Ishikawa (cell line): ENCODE results near the gene VTI1A.

ENCODE experiments used
- CEBPB ChIP-seq: IDR thresholded peaks from 2 replicates; pipeline ENCODE4 v1.6.1; 2012
- CREB1 ChIP-seq: IDR thresholded peaks from 2 replicates; pipeline ENCODE4 v1.6.1; 2012; ENCODE audit warnings: low read depth
- EGR1 ChIP-seq: IDR thresholded peaks from 2 replicates; pipeline ENCODE4 v1.6.1; 2012
- EP300 ChIP-seq: IDR thresholded peaks from 2 replicates; pipeline ENCODE4 v1.6.1; 2012; ENCODE audit warnings: borderline replicate concordance
- FOXM1 ChIP-seq: IDR thresholded peaks from 2 replicates; pipeline ENCODE4 v1.6.1; 2012; ENCODE audit warnings: low read depth, borderline replicate concordance
- NFIC ChIP-seq: IDR thresholded peaks from 2 replicates; pipeline ENCODE4 v1.6.1; 2012
- RAD21 ChIP-seq: IDR thresholded peaks from 2 replicates; pipeline ENCODE4 v1.6.1; 2012; ENCODE audit warnings: low read depth
- TAF1 ChIP-seq: IDR thresholded peaks from 2 replicates; pipeline ENCODE4 v1.6.1; 2012; ENCODE audit warnings: low read depth, mild to moderate bottlenecking
- TCF12 ChIP-seq: IDR thresholded peaks from 2 replicates; pipeline ENCODE4 v1.6.1; 2012; ENCODE audit warnings: low read depth
- TEAD4 ChIP-seq: IDR thresholded peaks from 2 replicates; pipeline ENCODE4 v1.6.1; 2012
- YY1 ChIP-seq: IDR thresholded peaks from 2 replicates; pipeline ENCODE4 v1.6.1; 2012; ENCODE audit warnings: low read depth
- ZBTB7A ChIP-seq: IDR thresholded peaks from 2 replicates; pipeline ENCODE4 v1.6.1; 2012; ENCODE audit warnings: low read depth
- TF ChIP-seq, protein P1 (sequence below): IDR thresholded peaks from 2 replicates; pipeline ENCODE4 v1.6.1; 2012
- TF ChIP-seq, protein P2 (sequence below): IDR thresholded peaks from 2 replicates; pipeline ENCODE4 v1.6.1; 2012
- TF ChIP-seq, protein P3 (sequence below): IDR thresholded peaks from 2 replicates; pipeline ENCODE4 v1.6.1; 2012; ENCODE audit warnings: low read depth, mild to moderate bottlenecking

VTI1A gene

GRCh38 chr10:112649822-112650152 lies 202.8 kb downstream of the VTI1A start:
- TF ChIP-seq, protein P1, sequence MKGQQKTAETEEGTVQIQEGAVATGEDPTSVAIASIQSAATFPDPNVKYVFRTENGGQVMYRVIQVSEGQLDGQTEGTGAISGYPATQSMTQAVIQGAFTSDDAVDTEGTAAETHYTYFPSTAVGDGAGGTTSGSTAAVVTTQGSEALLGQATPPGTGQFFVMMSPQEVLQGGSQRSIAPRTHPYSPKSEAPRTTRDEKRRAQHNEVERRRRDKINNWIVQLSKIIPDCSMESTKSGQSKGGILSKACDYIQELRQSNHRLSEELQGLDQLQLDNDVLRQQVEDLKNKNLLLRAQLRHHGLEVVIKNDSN = no peak
- TF ChIP-seq TEAD4 = no peak

DNA sequence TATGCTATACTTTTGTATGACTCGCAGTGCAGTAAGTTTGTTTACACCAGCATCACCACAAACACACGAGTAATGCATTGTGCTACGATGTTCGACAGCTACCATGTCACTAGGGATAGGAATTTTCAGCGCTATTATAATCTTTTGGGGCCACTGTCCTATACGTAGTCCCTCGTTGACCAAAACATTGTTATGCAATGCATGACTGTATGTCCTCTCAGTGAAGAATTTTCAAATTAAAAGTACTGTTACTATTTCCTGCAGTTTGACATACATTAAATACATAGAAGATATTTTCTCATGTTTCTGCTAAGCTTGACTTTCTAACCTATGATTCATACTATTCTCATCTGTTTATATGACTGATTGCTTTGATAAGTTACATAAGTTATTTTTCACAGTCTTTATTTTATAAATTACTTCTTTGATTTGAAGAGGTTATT lies 203.6 kb downstream of the VTI1A start:
- TF ChIP-seq TAF1 (no peak), CEBPB (no peak), FOXM1 (no peak), CREB1 (no peak), EP300 (no peak), EGR1 (no peak), RAD21 (no peak)
- TF ChIP-seq, protein P1 = no peak
- TF ChIP-seq, protein P2, sequence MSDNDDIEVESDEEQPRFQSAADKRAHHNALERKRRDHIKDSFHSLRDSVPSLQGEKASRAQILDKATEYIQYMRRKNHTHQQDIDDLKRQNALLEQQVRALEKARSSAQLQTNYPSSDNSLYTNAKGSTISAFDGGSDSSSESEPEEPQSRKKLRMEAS = no peak
- TF ChIP-seq, protein P3, sequence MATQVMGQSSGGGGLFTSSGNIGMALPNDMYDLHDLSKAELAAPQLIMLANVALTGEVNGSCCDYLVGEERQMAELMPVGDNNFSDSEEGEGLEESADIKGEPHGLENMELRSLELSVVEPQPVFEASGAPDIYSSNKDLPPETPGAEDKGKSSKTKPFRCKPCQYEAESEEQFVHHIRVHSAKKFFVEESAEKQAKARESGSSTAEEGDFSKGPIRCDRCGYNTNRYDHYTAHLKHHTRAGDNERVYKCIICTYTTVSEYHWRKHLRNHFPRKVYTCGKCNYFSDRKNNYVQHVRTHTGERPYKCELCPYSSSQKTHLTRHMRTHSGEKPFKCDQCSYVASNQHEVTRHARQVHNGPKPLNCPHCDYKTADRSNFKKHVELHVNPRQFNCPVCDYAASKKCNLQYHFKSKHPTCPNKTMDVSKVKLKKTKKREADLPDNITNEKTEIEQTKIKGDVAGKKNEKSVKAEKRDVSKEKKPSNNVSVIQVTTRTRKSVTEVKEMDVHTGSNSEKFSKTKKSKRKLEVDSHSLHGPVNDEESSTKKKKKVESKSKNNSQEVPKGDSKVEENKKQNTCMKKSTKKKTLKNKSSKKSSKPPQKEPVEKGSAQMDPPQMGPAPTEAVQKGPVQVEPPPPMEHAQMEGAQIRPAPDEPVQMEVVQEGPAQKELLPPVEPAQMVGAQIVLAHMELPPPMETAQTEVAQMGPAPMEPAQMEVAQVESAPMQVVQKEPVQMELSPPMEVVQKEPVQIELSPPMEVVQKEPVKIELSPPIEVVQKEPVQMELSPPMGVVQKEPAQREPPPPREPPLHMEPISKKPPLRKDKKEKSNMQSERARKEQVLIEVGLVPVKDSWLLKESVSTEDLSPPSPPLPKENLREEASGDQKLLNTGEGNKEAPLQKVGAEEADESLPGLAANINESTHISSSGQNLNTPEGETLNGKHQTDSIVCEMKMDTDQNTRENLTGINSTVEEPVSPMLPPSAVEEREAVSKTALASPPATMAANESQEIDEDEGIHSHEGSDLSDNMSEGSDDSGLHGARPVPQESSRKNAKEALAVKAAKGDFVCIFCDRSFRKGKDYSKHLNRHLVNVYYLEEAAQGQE = no peak

GRCh38 chr10:112653215-112653614 lies 206.2 kb downstream of the VTI1A start:
- TF ChIP-seq TAF1 = no peak
- peak; percentile 93 for TF ChIP-seq CEBPB

DNA sequence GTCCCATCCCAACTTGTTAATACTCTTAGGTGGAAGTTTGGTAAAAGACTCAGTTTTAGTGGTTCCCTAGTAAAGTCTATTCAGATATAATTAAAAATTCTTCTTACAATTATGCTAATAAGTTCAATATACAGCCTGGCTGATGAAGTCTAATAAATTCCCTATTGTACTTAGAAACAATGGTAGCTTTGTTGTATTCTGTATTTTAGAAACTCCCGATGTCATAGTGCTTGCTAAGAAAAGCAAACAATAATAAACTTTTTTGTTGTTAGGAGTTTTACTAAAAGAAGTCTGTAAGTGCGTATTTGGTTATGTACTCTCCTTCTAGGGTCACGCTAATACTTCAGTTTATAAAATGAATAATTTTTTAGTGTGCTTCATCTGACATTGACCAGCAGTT lies 206.8 kb downstream of the VTI1A start:
- TF ChIP-seq, protein P1 = no peak
- TF ChIP-seq ZBTB7A = no peak
- no peak for TF ChIP-seq TCF12
- no peak for TF ChIP-seq YY1
- no peak for TF ChIP-seq CREB1
- TF ChIP-seq, protein P2 = no peak
- no peak for TF ChIP-seq EP300
- no peak for TF ChIP-seq NFIC
- TF ChIP-seq TEAD4 = no peak
- no peak for TF ChIP-seq CEBPB
- no peak for TF ChIP-seq FOXM1
- TF ChIP-seq EGR1 = no peak
- TF ChIP-seq TAF1 = no peak
- no peak for TF ChIP-seq RAD21
- TF ChIP-seq, protein P3 = no peak

DNA sequence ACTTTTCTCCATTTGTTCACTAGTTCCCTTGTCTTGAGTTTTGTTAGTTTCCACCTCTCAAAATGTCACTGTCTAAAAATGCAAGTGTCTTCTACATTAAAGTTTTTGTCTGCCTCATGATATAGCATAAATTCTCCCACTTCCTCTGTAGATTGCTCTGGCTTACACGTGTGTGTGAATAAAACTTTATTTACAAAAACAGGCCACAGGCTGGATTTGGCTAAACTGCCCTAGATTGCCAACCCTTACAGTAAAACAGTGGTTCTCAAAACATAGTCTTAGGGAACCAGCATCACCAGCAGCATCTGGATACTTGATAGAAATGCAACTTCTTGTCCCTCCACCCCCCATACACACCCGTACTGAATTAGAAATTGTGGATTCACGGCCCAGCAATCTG lies 207.8 kb downstream of the VTI1A start:
- TF ChIP-seq FOXM1 = no peak
- no peak for TF ChIP-seq CEBPB
- TF ChIP-seq EP300 = no peak
- no peak for TF ChIP-seq RAD21
- TF ChIP-seq CREB1 = no peak
- TF ChIP-seq TAF1 = no peak
- no peak for TF ChIP-seq TCF12
- TF ChIP-seq, protein P1 = no peak
- TF ChIP-seq, protein P2 = no peak
- no peak for TF ChIP-seq YY1
- TF ChIP-seq NFIC = no peak
- TF ChIP-seq ZBTB7A = no peak
- no peak for TF ChIP-seq TEAD4

DNA sequence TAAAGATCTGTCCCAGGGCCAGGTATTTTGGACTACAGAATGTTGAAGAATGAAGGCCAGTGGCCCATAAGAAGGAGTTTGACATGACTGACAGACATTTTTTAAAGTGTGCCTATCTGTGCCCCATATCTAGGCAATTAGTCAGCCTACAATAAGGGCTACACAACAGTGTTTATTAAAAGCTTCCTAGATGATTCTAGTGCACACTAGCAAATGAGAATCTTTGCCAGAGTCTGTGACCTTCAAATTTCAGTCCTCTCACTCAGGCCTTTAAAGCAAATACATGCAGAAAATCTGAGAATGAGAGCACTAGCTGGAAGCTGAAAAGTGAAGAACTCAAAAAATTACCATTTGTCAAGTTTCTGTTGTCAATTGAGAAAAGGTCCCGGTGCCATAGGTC lies 208.7 kb downstream of the VTI1A start:
- TF ChIP-seq EGR1 = no peak
- TF ChIP-seq TCF12 = no peak
- TF ChIP-seq CREB1 = no peak
